Erythroblast (primary cell): ENCODE measurements around the gene PRSS38.

ENCODE experiments used
- GATA1 ChIP-seq: IDR thresholded peaks from 2 replicates; pipeline ENCODE4 v1.6.1; 2011; ENCODE audit warnings: low read depth, mild to moderate bottlenecking, control low read depth, low read length, moderate library complexity
- POLR2A ChIP-seq: IDR thresholded peaks from 2 replicates; pipeline ENCODE4 v1.6.1; 2011; ENCODE audit warnings: mild to moderate bottlenecking, low read length

DNA sequence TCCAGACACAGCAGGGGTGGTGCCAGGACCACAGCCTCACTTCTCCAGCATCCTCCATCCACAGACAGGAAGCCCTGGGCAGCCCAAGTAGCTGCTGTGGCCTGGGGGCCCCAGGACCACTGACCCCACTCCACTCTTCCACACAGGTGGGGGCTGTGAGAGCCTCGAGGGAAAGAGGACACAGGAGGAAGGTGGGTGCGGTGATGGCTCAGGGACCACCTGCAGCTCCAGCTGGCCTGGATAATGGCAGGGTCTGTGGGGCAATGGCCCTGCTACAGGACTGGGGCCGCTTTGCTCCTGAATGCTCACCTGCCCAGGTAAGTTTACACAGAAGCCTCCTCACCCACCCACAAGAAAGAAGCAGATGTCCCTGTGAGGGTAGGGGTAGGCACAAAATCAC is 18.3 kb upstream of the PRSS38 start:
- TF ChIP-seq POLR2A (no peak), GATA1 (no peak)
